ENCODE measurements around the gene IGFL1.
"Not testable (repeated sequence)": the region's sequence is repeated elsewhere in the genome, so short reads cannot be mapped to it uniquely, and the experiment has no call there.

IGFL1 gene

GRCh38 chr19:46261501-46261900, 32.0 kb downstream of the IGFL1 start:
- not testable (repeated sequence) for DNase-seq (ENCODE audit: low read depth); H3K4me3 ChIP-seq (ENCODE audit: low read depth, low read length)

GRCh38 chr19:46262684-46263296, 33.2 kb downstream of the IGFL1 start:
- not testable (repeated sequence) for H3K4me3 ChIP-seq (ENCODE audit: low read depth, low read length); DNase-seq (ENCODE audit: low read depth)

GRCh38 chr19:46264801-46265200, 35.3 kb downstream of the IGFL1 start:
- not testable (repeated sequence) for H3K4me3 ChIP-seq (ENCODE audit: low read depth, low read length)

GRCh38 chr19:46265217-46265828, 35.8 kb downstream of the IGFL1 start:
- peak; percentile 33 for DNase-seq (ENCODE audit: low read depth)
- H3K4me3 ChIP-seq (ENCODE audit: low read depth, low read length), result no peak overlapping the region

More at GRCh38 chr19:46264801-46265200, 35.3 kb downstream of the IGFL1 start:
- DNase-seq (ENCODE audit: low read depth), result not testable (repeated sequence)

GRCh38 chr19:46269101-46269500, 39.6 kb downstream of the IGFL1 start:
- no peak for DNase-seq (ENCODE audit: low read depth)

GRCh38 chr19:46270521-46271256, 41.1 kb downstream of the IGFL1 start:
- DNase-seq (ENCODE audit: low read depth), result no peak
- no peak overlapping the region for H3K4me3 ChIP-seq (ENCODE audit: low read depth, low read length)

More at GRCh38 chr19:46269101-46269500, 39.6 kb downstream of the IGFL1 start:
- no peak overlapping the region for H3K4me3 ChIP-seq (ENCODE audit: low read depth, low read length)

GRCh38 chr19:46271481-46272197, 42.1 kb downstream of the IGFL1 start:
- peak; percentile 41 for DNase-seq (ENCODE audit: low read depth)

GRCh38 chr19:46273931-46274330, 44.4 kb downstream of the IGFL1 start:
- H3K4me3 ChIP-seq (ENCODE audit: low read depth, low read length); DNase-seq (ENCODE audit: low read depth): not testable (repeated sequence)

More at GRCh38 chr19:46271481-46272197, 42.1 kb downstream of the IGFL1 start:
- no peak overlapping the region for H3K4me3 ChIP-seq (ENCODE audit: low read depth, low read length)

GRCh38 chr19:46279177-46279576, 49.6 kb downstream of the IGFL1 start:
- H3K4me3 ChIP-seq (ENCODE audit: low read depth, low read length), result no peak overlapping the region
- DNase-seq (ENCODE audit: low read depth), result no peak
